Transverse colon (tissue), 4 donors: ENCODE results near the gene THOC2. TPM values are rescaled to one million over a fixed set of nuclear protein-coding genes. Genes with fewer than 3 reads are reported as not detected.

Experiments
- DNase-seq: peaks from one replicate; pipeline ENCODE4 v3.0.0-alpha.2; 2019
- H3K27ac ChIP-seq, 4 donors: fragments of 200-600 bp; sonication (generic); 2 replicates each; pipeline ENCODE4 v1.5.1; 2016 to 2018; ENCODE audit warnings: inconsistent platforms in 4 of 4
- H3K27me3 ChIP-seq: fragments of 200-600 bp; sonication (generic); 2 replicates; pipeline ENCODE4 v1.5.1; 2017; ENCODE audit warnings: inconsistent platforms
- H3K36me3 ChIP-seq, 4 donors: fragments of 200-600 bp; sonication (generic); 2 replicates each; pipeline ENCODE4 v1.5.1; 2017 to 2019; ENCODE audit warnings: inconsistent platforms in 4 of 4
- H3K4me1 ChIP-seq, 4 donors: fragments of 200-600 bp; sonication (generic); 2 replicates each; pipeline ENCODE4 v1.5.1; 2017 to 2020; ENCODE audit warnings: inconsistent platforms in 4 of 4
- H3K4me3 ChIP-seq, 4 donors: fragments of 200-600 bp; sonication (generic); 1 replicate in 1 of 4; 2 replicates in 3 of 4; pipeline versions ENCODE4 v1.5.1 to v1.6.1; 2017 to 2019; ENCODE audit warnings: inconsistent platforms in 4 of 4
- H3K9me3 ChIP-seq, 2 donors: fragments of 200-600 bp; sonication (generic); 2 replicates each; pipeline ENCODE4 v1.5.1; 2017 to 2019; ENCODE audit warnings: inconsistent platforms in 2 of 2
- EP300 ChIP-seq: sonication (generic); formaldehyde crosslinking; IDR thresholded peaks from one replicate; pipeline ENCODE4 v1.6.1; 2017; ENCODE audit warnings: antibody characterized with exemption, low read depth
- POLR2A ChIP-seq: fragments of 450-650 bp; IDR thresholded peaks from one replicate; pipeline ENCODE4 v1.6.1; 2016; ENCODE audit warnings: antibody characterized with exemption, mild to moderate bottlenecking, moderate library complexity
- POLR2AphosphoS5 ChIP-seq, 3 donors: sonication (generic); formaldehyde crosslinking; IDR thresholded peaks; one replicate each; pipeline ENCODE4 v1.6.1; 2016; ENCODE audit warnings: antibody characterized with exemption in 3 of 3
- WGBS, 2 donors: methylation state at CpG; one replicate each; pipeline ENCODE4 v1.1.5; 2018; ENCODE audit warnings: low coverage in 1 of 2; 5-methylcytosine and 5-hydroxymethylcytosine counted together
- in situ Hi-C, 4 donors: fragments of 200-750 bp; cut with MboI; loops; one replicate each; pipeline versions ENCODE4 v1.15.0 to v1.15.1; 2017; ENCODE audit warnings: low sequenced_read_pairs in 3 of 4, low pct_ligation_motif_present in 1 of 4, low pct_unique_long_range_greater_than_20kb in 1 of 4
- intact Hi-C: fragments of 100-400 bp; cut with DNase I; formaldehyde crosslinking; loops from one replicate; pipeline ENCODE4 v1.15.1; 2023; ENCODE audit warnings: low total_unique reads
- total RNA-seq, 4 donors: library from RNA; depleted of rRNA; stranded (reverse); fragments of >200 nt; gene quantifications; one replicate each; pipeline ENCODE4 v1.1.0, GENCODE V29; 2016
- TF ChIP-seq, protein P1 (sequence below), 5 experiments: fragments of 200-600 bp in 3 of 5; fragments of 450-650 bp in 2 of 5; sonication (generic) in 3 of 5; IDR thresholded peaks; 1 replicate in 2 of 5; 2 replicates in 3 of 5; pipeline ENCODE4 v1.5.1; 2016 to 2017; ENCODE audit warnings: antibody characterized with exemption in 5 of 5, inconsistent platforms in 3 of 5, mild to moderate bottlenecking in 2 of 5, moderate library complexity in 1 of 5

The THOC2 gene
- total RNA-seq, 4 donors from 2014 or later, result 49.4 to 149 (median 114) TPM

DNA sequence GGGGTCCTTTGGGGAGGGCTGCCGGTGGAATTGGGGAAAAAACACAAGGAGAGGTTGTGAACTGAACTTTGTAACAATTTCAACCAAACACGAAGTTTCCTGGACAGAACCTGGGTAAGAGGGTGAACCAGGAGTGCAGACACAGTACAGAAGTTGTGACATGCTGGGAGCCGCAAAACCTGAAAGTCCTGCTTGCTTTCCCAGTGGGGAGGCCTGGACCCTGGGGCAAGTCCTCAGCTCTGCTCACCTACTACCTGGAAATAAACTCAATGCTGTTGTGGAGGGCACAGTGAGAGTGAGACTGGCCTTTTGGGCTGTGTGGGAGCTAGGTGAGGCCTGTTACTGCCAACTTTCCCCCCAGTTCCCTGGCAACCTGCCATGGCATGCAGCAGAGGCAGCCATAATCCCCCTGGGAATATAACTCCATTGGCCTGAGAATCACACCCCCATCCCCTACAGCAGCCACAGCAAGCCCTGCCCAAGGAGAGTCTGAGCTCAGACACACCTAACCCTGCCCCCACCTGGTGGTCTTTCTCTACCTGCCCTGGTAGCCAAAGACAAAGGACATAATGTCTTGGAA lies 162.8 kb downstream of the THOC2 start:
- Histone ChIP-seq H3K27ac (no peak overlapping the region), H3K36me3 (no peaks in the 10 kb centered on the region), H3K4me3 (no peak overlapping the region), H3K4me1 (no peaks in the 10 kb centered on the region), H3K27me3 (no peaks in the 10 kb centered on the region), H3K9me3 (no peaks in the 10 kb centered on the region)
- DNase-seq, result no peak
- WGBS, 2 donors, result 74 to 100% methylated on average over 1 to 3 of the region's 3 CpGs
- intact Hi-C loops (no loop called here), in situ Hi-C loops (no loop called here)
- TF ChIP-seq POLR2AphosphoS5 (IDR thresholded peaks at IDR 0.05), result no peak
- no peak for TF ChIP-seq POLR2A
- TF ChIP-seq, protein P1, sequence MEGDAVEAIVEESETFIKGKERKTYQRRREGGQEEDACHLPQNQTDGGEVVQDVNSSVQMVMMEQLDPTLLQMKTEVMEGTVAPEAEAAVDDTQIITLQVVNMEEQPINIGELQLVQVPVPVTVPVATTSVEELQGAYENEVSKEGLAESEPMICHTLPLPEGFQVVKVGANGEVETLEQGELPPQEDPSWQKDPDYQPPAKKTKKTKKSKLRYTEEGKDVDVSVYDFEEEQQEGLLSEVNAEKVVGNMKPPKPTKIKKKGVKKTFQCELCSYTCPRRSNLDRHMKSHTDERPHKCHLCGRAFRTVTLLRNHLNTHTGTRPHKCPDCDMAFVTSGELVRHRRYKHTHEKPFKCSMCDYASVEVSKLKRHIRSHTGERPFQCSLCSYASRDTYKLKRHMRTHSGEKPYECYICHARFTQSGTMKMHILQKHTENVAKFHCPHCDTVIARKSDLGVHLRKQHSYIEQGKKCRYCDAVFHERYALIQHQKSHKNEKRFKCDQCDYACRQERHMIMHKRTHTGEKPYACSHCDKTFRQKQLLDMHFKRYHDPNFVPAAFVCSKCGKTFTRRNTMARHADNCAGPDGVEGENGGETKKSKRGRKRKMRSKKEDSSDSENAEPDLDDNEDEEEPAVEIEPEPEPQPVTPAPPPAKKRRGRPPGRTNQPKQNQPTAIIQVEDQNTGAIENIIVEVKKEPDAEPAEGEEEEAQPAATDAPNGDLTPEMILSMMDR (IDR thresholded peaks at IDR 0.05), result no peak
- no peak for TF ChIP-seq EP300

DNA sequence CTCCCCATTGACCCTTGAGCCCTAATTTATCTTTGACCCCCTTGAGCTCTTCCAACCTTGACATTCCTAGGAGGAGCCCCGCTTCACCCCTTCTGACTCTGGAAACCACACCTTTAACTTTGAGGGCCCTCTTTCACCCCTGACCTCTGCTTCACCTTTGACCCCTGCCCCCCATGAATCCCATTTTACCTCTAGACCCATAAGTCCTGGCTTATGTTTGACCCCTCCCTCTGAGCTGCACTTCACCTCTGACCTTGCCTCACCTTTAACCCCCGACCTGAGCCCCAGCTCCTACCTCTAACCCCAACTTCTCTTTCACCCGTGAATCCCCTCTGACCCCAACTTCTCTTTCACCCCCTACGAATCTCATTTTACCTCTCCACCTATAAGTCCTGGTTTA lies 169.7 kb downstream of the THOC2 start:
- in situ Hi-C loops, result no loop called here
- TF ChIP-seq, protein P1 (IDR thresholded peaks at IDR 0.05), result no peak
- no peak for TF ChIP-seq EP300
- TF ChIP-seq POLR2AphosphoS5 (IDR thresholded peaks at IDR 0.05), result no peak
- TF ChIP-seq POLR2A, result no peak
- intact Hi-C loops, result no loop called here
- no peaks in the 10 kb centered on the region for H3K4me1 ChIP-seq
- H3K27ac ChIP-seq, result no peak overlapping the region
- H3K36me3 ChIP-seq, result no peaks in the 10 kb centered on the region
- H3K27me3 ChIP-seq, result no peaks in the 10 kb centered on the region
- H3K9me3 ChIP-seq, result no peaks in the 10 kb centered on the region
- no peak for DNase-seq
- H3K4me3 ChIP-seq, result no peak overlapping the region
- 73 to 78% methylated on average over 3 to 4 of the region's 4 CpGs for WGBS, 2 donors

DNA sequence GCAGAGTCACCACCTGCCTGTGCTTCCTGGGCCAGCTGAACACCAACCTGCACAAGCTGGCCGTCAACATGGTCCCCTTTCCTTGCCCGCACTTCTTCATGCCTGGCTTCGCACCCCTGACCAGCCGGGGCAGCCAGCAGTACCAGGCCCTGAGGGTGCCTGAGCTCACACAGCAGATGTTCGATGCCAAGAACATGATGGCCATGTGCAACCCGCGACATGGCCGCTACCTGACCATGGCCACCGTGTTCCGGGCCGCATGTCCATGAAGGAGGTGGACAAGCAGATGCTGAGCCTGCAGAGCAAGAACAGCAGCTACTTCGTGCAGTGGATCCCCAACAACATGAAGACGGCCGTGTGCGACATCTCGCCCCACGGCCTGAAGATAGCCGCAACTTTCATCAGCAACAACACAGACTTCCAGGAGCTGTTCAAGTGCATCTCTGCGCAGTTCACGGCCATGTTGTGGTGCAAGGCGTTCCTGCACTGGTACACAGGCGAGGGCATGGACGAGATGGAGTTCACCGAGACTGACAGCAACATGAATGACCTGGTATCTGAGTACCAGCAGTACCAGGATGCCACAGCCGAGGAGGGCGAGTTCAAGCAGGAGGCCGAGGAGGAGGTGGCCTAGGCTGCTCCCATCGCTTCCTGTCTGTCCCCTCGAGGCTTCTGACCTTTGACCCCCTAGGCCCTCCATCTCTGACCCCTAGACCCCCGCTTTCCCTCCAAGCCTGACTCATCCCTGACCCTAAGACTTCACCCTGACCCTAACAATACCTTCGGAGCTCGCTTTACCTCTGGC lies 170.3 kb downstream of the THOC2 start:
- H3K36me3 ChIP-seq, result no peaks in the 10 kb centered on the region
- H3K27ac ChIP-seq, result no peak overlapping the region
- intact Hi-C loops, result no loop called here
- no peaks in the 10 kb centered on the region for H3K4me1 ChIP-seq
- DNase-seq, result no peak
- no peaks in the 10 kb centered on the region for H3K27me3 ChIP-seq
- H3K9me3 ChIP-seq, result no peaks in the 10 kb centered on the region
- no peak overlapping the region for H3K4me3 ChIP-seq
- TF ChIP-seq, protein P1 (IDR thresholded peaks at IDR 0.05), result no peak
- no peak for TF ChIP-seq POLR2AphosphoS5 (IDR thresholded peaks at IDR 0.05)
- TF ChIP-seq POLR2A, result no peak
- TF ChIP-seq EP300, result no peak
- in situ Hi-C loops, result no loop called here
- WGBS, 2 donors, result 93% methylated on average over 32 of the region's 32 CpGs; no CpG with 5 or more reads in 1 of the 2 donors

DNA sequence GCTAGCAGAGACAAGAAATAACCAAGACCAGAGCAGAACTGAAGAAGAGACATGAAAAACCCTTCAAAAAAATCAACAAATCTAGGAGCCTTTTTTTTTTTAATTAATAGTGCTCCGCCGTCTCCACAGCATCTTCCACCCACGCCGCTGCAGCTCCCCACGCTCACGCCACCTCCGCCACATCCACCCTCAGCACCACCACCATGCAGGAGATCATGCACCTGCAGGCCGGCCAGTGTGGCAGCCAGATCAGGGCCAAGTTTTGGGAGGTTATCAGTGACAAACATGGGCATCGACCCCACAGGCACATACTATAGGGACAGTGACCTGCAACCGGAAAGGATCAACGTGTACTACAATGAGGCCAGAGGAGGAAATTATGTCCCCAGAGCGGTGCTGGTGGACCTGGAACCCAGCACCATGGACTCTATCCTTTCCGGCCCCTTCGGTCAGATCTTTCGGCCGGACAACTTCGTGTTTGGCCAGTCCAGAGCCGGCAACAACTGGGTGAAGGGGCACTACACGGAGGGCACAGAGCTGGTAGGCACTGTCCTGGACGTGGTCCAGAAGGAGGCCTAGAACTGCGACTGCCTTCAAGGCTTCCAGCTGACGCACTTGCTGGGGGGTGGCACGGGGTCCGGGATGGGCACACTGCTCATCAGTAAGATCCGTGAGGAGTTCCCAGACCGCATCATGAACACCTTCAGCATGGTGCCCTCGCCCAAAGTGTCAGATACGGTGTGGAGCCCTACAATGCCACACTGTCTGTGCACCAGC lies 171.2 kb downstream of the THOC2 start:
- Histone ChIP-seq H3K9me3 (no peaks in the 10 kb centered on the region), H3K36me3 (no peaks in the 10 kb centered on the region), H3K4me3 (no peak overlapping the region), H3K4me1 (no peaks in the 10 kb centered on the region), H3K27me3 (no peaks in the 10 kb centered on the region), H3K27ac (no peak overlapping the region)
- no peak for DNase-seq
- in situ Hi-C loops (no loop called here), intact Hi-C loops (no loop called here)
- WGBS, 2 donors, result 91% methylated on average over 28 of the region's 28 CpGs; no CpG with 5 or more reads in 1 of the 2 donors
- TF ChIP-seq EP300 (no peak), POLR2A (no peak), POLR2AphosphoS5 (IDR thresholded peaks at IDR 0.05) (no peak)
- TF ChIP-seq, protein P1 (IDR thresholded peaks at IDR 0.05), result no peak
